H1 (cell line): ENCODE data around the gene DBF4B. TPM values are rescaled to one million over a fixed set of nuclear protein-coding genes. Genes with fewer than 3 reads are reported as not detected.

ENCODE experiments used
- CTCF ChIA-PET: fragments of 300-600 bp; sonication (Branson Sonifier 250); formaldehyde crosslinking; loops from one replicate; lab custom pipeline; 2021; ENCODE audit not compliant: partially characterized antibody; lab: Charles Lee
- POLR2A ChIA-PET: fragments of 300-600 bp; sonication (Branson Sonifier 250); formaldehyde crosslinking; loops from one replicate; lab custom pipeline; 2021; ENCODE audit warnings: inconsistent platforms; ENCODE audit not compliant: partially characterized antibody; lab: Charles Lee
- DNase-seq, 2 experiments: peaks; one replicate each; pipeline versions ENCODE4 v3.0.0 to v3.0.0-alpha.2; 2010 to 2022; ENCODE audit warnings: low spot score in 2 of 2, low read depth in 1 of 2, mixed read lengths in 1 of 2
- FAIRE-seq: peaks from 2 replicates; lab custom pipeline; 2011; peaks lifted over from hg19 to GRCh38; lab: Jason Lieb, UNC
- H2AFZ ChIP-seq: 2 replicates; pipeline ENCODE4 v1.8.1; 2012; ENCODE audit warnings: low read length, inconsistent platforms
- H2AK5ac ChIP-seq: 2 replicates; pipeline ENCODE4 v1.6.1; 2013; ENCODE audit warnings: low read depth, low read length
- H2BK120ac ChIP-seq: replicated peaks from 2 replicates; pipeline ENCODE3; 2013; ENCODE audit warnings: low read depth, low read length, inconsistent platforms
- H2BK12ac ChIP-seq: 2 replicates; pipeline ENCODE4 v1.6.1; 2013; ENCODE audit warnings: low read depth, low read length
- H2BK15ac ChIP-seq: 2 replicates; pipeline ENCODE4 v1.6.1; 2013; ENCODE audit warnings: low read length
- H2BK20ac ChIP-seq: 2 replicates; pipeline ENCODE4 v1.6.1; 2013; ENCODE audit warnings: low read length
- H2BK5ac ChIP-seq: 2 replicates; pipeline ENCODE4 v1.6.1; 2013; ENCODE audit warnings: low read depth, low read length
- H3K14ac ChIP-seq: 2 replicates; pipeline ENCODE4 v1.6.1; 2013; ENCODE audit warnings: inconsistent platforms; ENCODE audit not compliant: insufficient read length
- H3K18ac ChIP-seq: 2 replicates; pipeline ENCODE4 v1.6.1; 2013; ENCODE audit warnings: low read length; ENCODE audit errors: extremely low read depth
- H3K23ac ChIP-seq: 2 replicates; pipeline ENCODE4 v1.6.1; 2013; ENCODE audit warnings: inconsistent platforms; ENCODE audit not compliant: insufficient read length
- H3K23me2 ChIP-seq: 2 replicates; pipeline ENCODE4 v1.6.1; 2013; ENCODE audit warnings: low read depth, low read length
- H3K27ac ChIP-seq: 2 replicates; pipeline ENCODE4 v1.6.1; 2011; ENCODE audit warnings: low read depth, low read length, inconsistent platforms
- H3K27me3 ChIP-seq, 4 experiments: replicated peaks in 1 of 4; 1 replicate in 1 of 4; 2 replicates in 3 of 4; pipeline versions ENCODE4 v1.6.1 to v1.8.1; 2011 to 2013; ENCODE audit warnings: low read length in 3 of 4, mild to moderate bottlenecking in 3 of 4, inconsistent platforms in 2 of 4, mixed read lengths in 2 of 4, moderate library complexity in 1 of 4; ENCODE audit not compliant: control insufficient read depth in 3 of 4, insufficient read depth in 3 of 4; ENCODE audit errors: extremely low read depth in 1 of 4
- H3K36me3 ChIP-seq, 4 experiments: 2 replicates each; pipeline versions ENCODE4 v1.6.1 to v1.8.1; 2011 to 2013; ENCODE audit warnings: mild to moderate bottlenecking in 4 of 4, low read length in 3 of 4, moderate library complexity in 2 of 4, control low read depth in 1 of 4, inconsistent platforms in 1 of 4; ENCODE audit not compliant: insufficient read depth in 4 of 4, control insufficient read depth in 2 of 4
- H3K4ac ChIP-seq: replicated peaks from 2 replicates; pipeline ENCODE3; 2013; ENCODE audit warnings: low read length, low read depth, mixed read lengths, inconsistent platforms; ENCODE audit not compliant: insufficient read length
- H3K4me1 ChIP-seq, 4 experiments: replicated peaks in 1 of 4; 1 replicate in 1 of 4; 2 replicates in 3 of 4; pipeline versions ENCODE4 v1.6.1 to v1.8.1; 2011 to 2013; ENCODE audit warnings: low read length in 3 of 4, inconsistent platforms in 2 of 4, mixed read lengths in 1 of 4; ENCODE audit not compliant: insufficient read depth in 4 of 4, control insufficient read depth in 3 of 4
- H3K4me2 ChIP-seq, 2 experiments: 2 replicates each; pipeline versions ENCODE4 v1.6.1 to v1.8.1; 2011 to 2013; ENCODE audit warnings: low read depth in 2 of 2, low read length in 2 of 2, control low read depth in 1 of 2, inconsistent platforms in 1 of 2, mild to moderate bottlenecking in 1 of 2; ENCODE audit not compliant: insufficient read depth in 1 of 2
- H3K4me3 ChIP-seq, 4 experiments: fragments of 200-600, 300-600 bp in 1 of 4; sonication (generic), shearing (Covaris generic), sonication (Bioruptor Twin) in 1 of 4; 2 replicates each; pipeline versions ENCODE4 v1.5.1 to v1.8.1; 2011 to 2016; ENCODE audit warnings: low read length in 4 of 4, low read depth in 3 of 4, control low read depth in 2 of 4, inconsistent platforms in 2 of 4, mild to moderate bottlenecking in 2 of 4, mixed read lengths in 1 of 4, moderate library complexity in 1 of 4; ENCODE audit not compliant: insufficient read depth in 2 of 4; ENCODE audit errors: extremely low read depth in 1 of 4
- H3K56ac ChIP-seq: replicated peaks from 2 replicates; pipeline ENCODE3; 2013; ENCODE audit warnings: low read depth, mild to moderate bottlenecking, mixed read lengths, low read length, inconsistent platforms; ENCODE audit not compliant: insufficient read length
- H3K79me1 ChIP-seq: 2 replicates; pipeline ENCODE4 v1.6.1; 2013; ENCODE audit warnings: low read depth, low read length, control low read depth
- H3K79me2 ChIP-seq, 2 experiments: 2 replicates each; pipeline versions ENCODE4 v1.6.1 to v1.8.1; 2012 to 2013; ENCODE audit warnings: low read length in 2 of 2, mild to moderate bottlenecking in 2 of 2, inconsistent platforms in 1 of 2; ENCODE audit not compliant: insufficient read depth in 2 of 2, control insufficient read depth in 1 of 2
- H3K9ac ChIP-seq, 4 experiments: replicated peaks in 1 of 4; 1 replicate in 1 of 4; 2 replicates in 3 of 4; pipeline versions ENCODE4 v1.6.1 to v1.8.1; 2011 to 2013; ENCODE audit warnings: low read depth in 3 of 4, low read length in 3 of 4, control low read depth in 2 of 4, mild to moderate bottlenecking in 2 of 4, moderate library complexity in 2 of 4, inconsistent platforms in 1 of 4; ENCODE audit errors: extremely low read depth in 1 of 4
- H3K9me3 ChIP-seq, 2 experiments: 2 replicates each; pipeline versions ENCODE4 v1.6.1 to v1.8.1; 2012 to 2013; ENCODE audit warnings: mild to moderate bottlenecking in 2 of 2, moderate library complexity in 2 of 2, control low read depth in 1 of 2, inconsistent platforms in 1 of 2, low read depth in 1 of 2, low read length in 1 of 2, mixed read lengths in 1 of 2; ENCODE audit not compliant: insufficient read depth in 2 of 2
- H4K20me1 ChIP-seq, 2 experiments: replicated peaks in 1 of 2; 2 replicates each; pipeline versions ENCODE3 to v1.8.1; 2011 to 2013; ENCODE audit warnings: inconsistent platforms in 2 of 2, low read length in 2 of 2, mild to moderate bottlenecking in 1 of 2; ENCODE audit not compliant: insufficient read depth in 2 of 2, control insufficient read depth in 1 of 2
- H4K5ac ChIP-seq: 2 replicates; pipeline ENCODE4 v1.6.1; 2013; ENCODE audit warnings: low read length, low read depth, mixed read lengths, inconsistent platforms; ENCODE audit not compliant: insufficient read length
- H4K8ac ChIP-seq: 2 replicates; pipeline ENCODE4 v1.8.0; 2013; ENCODE audit warnings: mild to moderate bottlenecking, moderate library complexity, low read length, inconsistent platforms; ENCODE audit not compliant: insufficient read depth; ENCODE audit errors: extremely low read depth
- H4K91ac ChIP-seq: replicated peaks from 2 replicates; pipeline ENCODE3; 2013; ENCODE audit warnings: low read length, mixed read lengths, inconsistent platforms; ENCODE audit not compliant: insufficient read length
- BCL11A ChIP-seq, 2 experiments: IDR thresholded peaks; one replicate each; pipeline ENCODE4 v1.6.1; 2011; ENCODE audit warnings: low read depth in 2 of 2, low read length in 2 of 2, mild to moderate bottlenecking in 2 of 2
- EP300 ChIP-seq, 2 experiments: IDR thresholded peaks; 1 replicate in 1 of 2; 2 replicates in 1 of 2; pipeline ENCODE4 v1.6.1; 2011 to 2012; ENCODE audit warnings: low read depth in 2 of 2, low read length in 2 of 2, mild to moderate bottlenecking in 2 of 2, borderline replicate concordance in 1 of 2, inconsistent platforms in 1 of 2, moderate library complexity in 1 of 2
- FOSL1 ChIP-seq: IDR thresholded peaks from 2 replicates; pipeline ENCODE4 v1.6.1; 2011; ENCODE audit warnings: mild to moderate bottlenecking, low read depth, low read length, moderate library complexity; ENCODE audit not compliant: insufficient read depth
- MAX ChIP-seq: IDR thresholded peaks from 2 replicates; pipeline ENCODE4 v1.6.1; 2012; ENCODE audit warnings: inconsistent platforms
- POU5F1 ChIP-seq: IDR thresholded peaks from 2 replicates; pipeline ENCODE4 v1.6.1; 2011; ENCODE audit warnings: low read depth, mild to moderate bottlenecking, low read length, moderate library complexity
- SUZ12 ChIP-seq: fragments of 200-600 bp; sonication (generic); IDR thresholded peaks from 2 replicates; pipeline ENCODE4 v1.6.1; 2012; ENCODE audit warnings: mild to moderate bottlenecking, inconsistent platforms, low read length, moderate library complexity, mixed read lengths
- TAF1 ChIP-seq: IDR thresholded peaks from 2 replicates; pipeline ENCODE4 v1.6.1; 2011; ENCODE audit warnings: mild to moderate bottlenecking, low read depth, low read length
- USF2 ChIP-seq: IDR thresholded peaks from 2 replicates; pipeline ENCODE4 v1.6.1; 2011; ENCODE audit warnings: low read length, improper control_type of control experiment
- WGBS, 2 experiments: shearing (Covaris generic) in 1 of 2; methylation state at CpG; one replicate each; pipeline versions ENCODE4 v1.1.6 to v1.1.7; 2013 to 2015; ENCODE audit warnings: low lambda C conversion rate in 2 of 2, mixed read lengths in 2 of 2, inconsistent platforms in 1 of 2, low coverage in 1 of 2, missing lambda C conversion rate in 1 of 2; ENCODE audit not compliant: insufficient replicate concordance in 2 of 2, insufficient coverage in 1 of 2, insufficient read length in 1 of 2; ENCODE audit errors: extremely low coverage in 1 of 2, missing lambda C conversion rate in 1 of 2; 5-methylcytosine and 5-hydroxymethylcytosine counted together
- polyA plus RNA-seq, 7 experiments: library from polyadenylated mRNA; depleted of rRNA in 3 of 7; stranded (reverse) in 5 of 7; unstranded in 2 of 7; fragments of >200 nt in 5 of 7; fragments of 200-250 nt in 2 of 7; gene quantifications; 1 replicate in 5 of 7; 2 replicates in 1 of 7; 4 replicates in 1 of 7; pipeline versions ENCODE4 v1.2.1 to v1.2.3, GENCODE V29; 2011 to 2013; ENCODE audit warnings: missing spikeins in 2 of 7, mixed read lengths in 2 of 7
- total RNA-seq: library from RNA; stranded (reverse); fragmentation: NEBNext Ultra II Directional; extraction: Animal tissue kit (Norgen Biotek cat#: 25700); gene quantifications from 2 replicates; pipeline ENCODE4 v1.2.1, GENCODE V29; 2021

The DBF4B gene
- total and polyA plus RNA-seq, 2 of the 8 experiments (the other 6 are each of a cell fraction or from before 2014, with no cell fraction given), result 20.2 to 26.9 TPM

GRCh38 chr17:44774271-44775135 is 66.0 kb downstream of the DBF4B start:
- 0 out of 2 replicates have a peak overlapping the region, but pooled peaks have one; percentile 44 for H2BK5ac ChIP-seq
- no peak overlapping the region for H3K27ac ChIP-seq
- peaks cover 0 to 2% of the 10 kb centered on the region in 2 experiments for H4K20me1 ChIP-seq
- peaks cover 0 to 11% (median 3%) of the 10 kb centered on the region in 4 experiments; a peak in 5 of 7 replicates for H3K4me1 ChIP-seq
- peak overlapping the region; percentile 16 to 94 for H3K4me2 ChIP-seq
- no peak overlapping the region for H4K5ac ChIP-seq
- H4K8ac ChIP-seq, result peak overlapping the region; percentile 19; the same call in 1 of the 2 replicates
- H3K36me3 ChIP-seq, result no peaks in the 10 kb centered on the region
- H2BK120ac ChIP-seq, result no peak overlapping the region
- peak overlapping the region; percentile 72; the same call in 1 of the 2 replicates for H2BK15ac ChIP-seq
- no peak overlapping the region for H3K4ac ChIP-seq
- H2BK20ac ChIP-seq, result no peak overlapping the region
- ChIA-PET CTCF (interaction anchor here (0.6 to 26.7 kb wide), 14 partner anchors 9 to 179 kb away, joined by 3 to 577 read pairs (median 5); partner anchors contain the start of genes ADAM11 and HIGD1B), POLR2A (interaction anchor here (0.8 to 2.4 kb wide), 15 partner anchors 8 to 245 kb away, joined by 3 to 14 read pairs (median 4); partner anchors contain the start of genes ADAM11 and GJC1)
- no peak overlapping the region; the same call in 1 of the 2 replicates for H2AFZ ChIP-seq
- H3K79me2 ChIP-seq, result no peaks in the 10 kb centered on the region
- DNase-seq, result peak; percentile 56 to 100
- H4K91ac ChIP-seq, result no peak overlapping the region
- H3K27me3 ChIP-seq, result peaks cover 3 to 18% (median 12%) of the 10 kb centered on the region in 4 experiments; a peak in 6 of 7 replicates
- H3K79me1 ChIP-seq, result no peaks in the 10 kb centered on the region
- no peak overlapping the region for H3K23ac ChIP-seq
- no peak for FAIRE-seq
- H3K23me2 ChIP-seq, result peaks cover 6% of the 10 kb centered on the region; the same call in 1 of the 2 replicates
- 0 out of 2 replicates have a peak overlapping the region, but pooled peaks have one; percentile 39 for H2BK12ac ChIP-seq
- no peak overlapping the region for H3K14ac ChIP-seq
- H3K9me3 ChIP-seq, result no peaks in the 10 kb centered on the region
- peak overlapping the region; percentile 83; the same call in 1 of the 2 replicates for H3K18ac ChIP-seq
- peak overlapping the region; percentile 45 to 76 (median 59) for H3K4me3 ChIP-seq
- WGBS, 2 experiments, result 41% methylated on average over 40 of the region's 42 CpGs; no CpG with 5 or more reads in 1 of the 2 experiments
- H3K9ac ChIP-seq, result peak overlapping the region in 2 of 4 experiments; percentile 33 to 51; a peak in 4 of 7 replicates
- H2AK5ac ChIP-seq, result no peak overlapping the region
- H3K56ac ChIP-seq, result no peak overlapping the region
- no peak for TF ChIP-seq EP300 (IDR thresholded peaks at IDR 0.05; ENCODE audit: borderline replicate concordance in 1 of 2, low read depth in 2 of 2, low read length in 2 of 2)
- TF ChIP-seq SUZ12, result no peak
- no peak for TF ChIP-seq TAF1
- no peak for TF ChIP-seq BCL11A (IDR thresholded peaks at IDR 0.05; ENCODE audit: low read depth in 2 of 2, low read length in 2 of 2)
- TF ChIP-seq MAX, result peak; percentile 75
- no peak for TF ChIP-seq FOSL1
- TF ChIP-seq POU5F1, result no peak
- no peak for TF ChIP-seq USF2
